ENCODE measurements around the gene C1QTNF4. TPM values are rescaled to one million over a fixed set of nuclear protein-coding genes. Genes with fewer than 3 reads are reported as not detected.

Gene C1QTNF4
- total RNA-seq, 4 donors from 2014 or later = 0.62 to 0.71 (median 0.71) TPM; not detected in 1

DNA sequence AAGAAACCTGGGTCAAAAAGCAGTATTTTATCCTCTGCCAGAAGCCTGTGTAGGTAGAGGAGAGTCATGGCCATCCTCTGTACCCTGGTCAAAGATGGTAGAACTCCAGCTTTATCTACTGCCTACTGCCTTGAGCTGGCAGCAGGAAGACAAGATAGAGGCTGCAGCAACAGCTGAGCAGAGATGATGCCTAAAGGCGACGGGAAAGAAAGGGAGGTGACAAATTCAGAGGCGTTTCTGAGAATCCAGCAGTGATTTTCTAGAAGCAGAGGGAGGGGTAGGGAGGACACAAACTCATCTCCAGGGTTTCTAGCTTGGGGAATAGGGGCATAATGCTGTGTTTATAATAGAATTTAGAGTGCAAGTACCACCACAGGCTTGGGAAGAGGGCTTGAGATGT is 15.5 kb upstream of the C1QTNF4 start:
- in situ Hi-C loops (cut with MboI; ENCODE audit: low sequenced_read_pairs in 4 of 4) (no loop called here), intact Hi-C loops (cut with DNase I; ENCODE audit: low total_unique reads) (no loop called here)
- no peak overlapping the region for H3K27ac ChIP-seq
- DNase-seq = no peak
- H3K36me3 ChIP-seq = no peaks in the 10 kb centered on the region
- no peak overlapping the region for H3K4me3 ChIP-seq
- no peak for ATAC-seq
- TF ChIP-seq, protein P1, sequence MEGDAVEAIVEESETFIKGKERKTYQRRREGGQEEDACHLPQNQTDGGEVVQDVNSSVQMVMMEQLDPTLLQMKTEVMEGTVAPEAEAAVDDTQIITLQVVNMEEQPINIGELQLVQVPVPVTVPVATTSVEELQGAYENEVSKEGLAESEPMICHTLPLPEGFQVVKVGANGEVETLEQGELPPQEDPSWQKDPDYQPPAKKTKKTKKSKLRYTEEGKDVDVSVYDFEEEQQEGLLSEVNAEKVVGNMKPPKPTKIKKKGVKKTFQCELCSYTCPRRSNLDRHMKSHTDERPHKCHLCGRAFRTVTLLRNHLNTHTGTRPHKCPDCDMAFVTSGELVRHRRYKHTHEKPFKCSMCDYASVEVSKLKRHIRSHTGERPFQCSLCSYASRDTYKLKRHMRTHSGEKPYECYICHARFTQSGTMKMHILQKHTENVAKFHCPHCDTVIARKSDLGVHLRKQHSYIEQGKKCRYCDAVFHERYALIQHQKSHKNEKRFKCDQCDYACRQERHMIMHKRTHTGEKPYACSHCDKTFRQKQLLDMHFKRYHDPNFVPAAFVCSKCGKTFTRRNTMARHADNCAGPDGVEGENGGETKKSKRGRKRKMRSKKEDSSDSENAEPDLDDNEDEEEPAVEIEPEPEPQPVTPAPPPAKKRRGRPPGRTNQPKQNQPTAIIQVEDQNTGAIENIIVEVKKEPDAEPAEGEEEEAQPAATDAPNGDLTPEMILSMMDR (IDR thresholded peaks at IDR 0.05 in 4 of 5, conservative IDR thresholded peaks at IDR 0.05 in 1 of 5) = no peak
- no peak for TF ChIP-seq POLR2A (IDR thresholded peaks at IDR 0.05)
- peaks cover 0 to 8% of the 10 kb centered on the region in 2 donors for H3K4me1 ChIP-seq
- no peaks in the 10 kb centered on the region for H3K27me3 ChIP-seq
- no peaks in the 10 kb centered on the region for H3K9me3 ChIP-seq

DNA sequence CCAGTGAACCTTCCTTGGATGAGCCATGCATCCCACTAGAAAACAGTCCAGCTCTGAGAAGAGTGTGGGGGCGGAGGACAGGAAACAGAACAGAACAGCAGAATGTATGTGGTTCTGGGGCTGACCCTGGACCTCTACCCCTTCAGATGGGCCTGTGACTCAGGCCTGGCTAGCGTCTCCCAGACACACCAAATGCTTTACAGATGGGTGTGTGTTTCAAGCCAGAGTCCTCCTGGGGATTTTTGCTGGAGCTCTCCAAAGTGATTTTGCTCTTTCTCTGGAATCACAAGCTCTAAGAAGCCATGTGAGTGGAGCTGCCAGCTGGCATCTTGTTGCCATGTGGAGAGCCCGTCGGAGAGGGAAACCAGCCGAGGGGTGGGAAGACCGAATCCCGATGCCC is 13.2 kb upstream of the C1QTNF4 start:
- no peak for DNase-seq
- Histone ChIP-seq H3K27me3 (no peaks in the 10 kb centered on the region), H3K36me3 (no peaks in the 10 kb centered on the region), H3K4me3 (no peak overlapping the region), H3K9me3 (no peaks in the 10 kb centered on the region), H3K4me1 (peaks cover 0 to 8% of the 10 kb centered on the region in 2 donors), H3K27ac (no peak overlapping the region)
- intact Hi-C loops (cut with DNase I; ENCODE audit: low total_unique reads) = no loop called here
- no peak for ATAC-seq
- in situ Hi-C loops (cut with MboI; ENCODE audit: low sequenced_read_pairs in 4 of 4) = no loop called here
- no peak for TF ChIP-seq POLR2A (IDR thresholded peaks at IDR 0.05)
- TF ChIP-seq, protein P1 (IDR thresholded peaks at IDR 0.05 in 4 of 5, conservative IDR thresholded peaks at IDR 0.05 in 1 of 5) = no peak

DNA sequence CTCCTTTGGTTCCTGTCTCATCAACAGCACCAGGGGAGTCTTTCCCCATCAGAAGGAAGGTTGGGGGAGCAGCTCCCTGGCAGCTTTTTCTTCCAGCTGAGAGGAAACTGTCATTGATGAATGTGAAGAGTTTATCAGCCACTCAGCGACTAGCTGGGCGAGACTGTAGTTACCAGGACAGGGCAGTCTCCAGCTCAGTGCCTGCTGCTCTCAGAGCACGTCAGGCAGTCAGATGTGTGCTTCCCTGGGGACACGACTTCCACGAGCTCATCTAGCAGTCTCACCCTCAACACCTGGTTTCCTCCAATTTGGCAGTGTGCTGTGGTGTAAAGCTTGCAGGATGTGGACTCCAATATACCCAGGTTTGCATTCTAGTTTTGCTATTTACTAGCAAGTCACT is 12.5 kb upstream of the C1QTNF4 start:
- in situ Hi-C loops (cut with MboI; ENCODE audit: low sequenced_read_pairs in 4 of 4) (no loop called here), intact Hi-C loops (cut with DNase I; ENCODE audit: low total_unique reads) (no loop called here)
- ATAC-seq (no peak), DNase-seq (no peak)
- H3K4me1 ChIP-seq = peaks cover 0 to 8% of the 10 kb centered on the region in 2 donors
- TF ChIP-seq POLR2A (IDR thresholded peaks at IDR 0.05) = no peak
- TF ChIP-seq, protein P1 (IDR thresholded peaks at IDR 0.05 in 4 of 5, conservative IDR thresholded peaks at IDR 0.05 in 1 of 5) = no peak
- H3K36me3 ChIP-seq = no peaks in the 10 kb centered on the region
- no peaks in the 10 kb centered on the region for H3K27me3 ChIP-seq
- no peak overlapping the region for H3K4me3 ChIP-seq
- no peaks in the 10 kb centered on the region for H3K9me3 ChIP-seq
- H3K27ac ChIP-seq = no peak overlapping the region

DNA sequence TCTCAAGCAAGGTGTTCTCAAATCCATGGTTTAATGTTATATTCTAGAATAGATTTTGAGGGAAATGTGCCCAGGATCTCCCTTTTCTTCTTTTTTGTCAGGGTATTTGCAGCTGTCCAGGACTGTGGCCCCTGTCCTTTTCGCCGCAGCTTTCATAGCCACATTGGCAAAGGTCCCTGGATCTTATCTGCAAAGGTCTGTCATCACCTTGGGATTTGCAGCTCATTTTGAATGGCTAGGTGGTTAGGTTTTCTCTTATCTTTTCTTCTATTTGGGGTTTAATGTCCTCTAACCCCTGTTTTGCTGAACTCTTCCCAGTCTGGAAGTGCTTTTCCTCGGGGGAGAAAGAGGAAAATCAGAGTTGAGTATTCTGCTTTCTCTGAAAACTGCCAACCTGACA is 11.7 kb upstream of the C1QTNF4 start:
- in situ Hi-C loops (cut with MboI; ENCODE audit: low sequenced_read_pairs in 4 of 4) = no loop called here
- no peak overlapping the region for H3K4me3 ChIP-seq
- H3K4me1 ChIP-seq = no peaks in the 10 kb centered on the region
- no peak overlapping the region for H3K27ac ChIP-seq
- H3K27me3 ChIP-seq = no peaks in the 10 kb centered on the region
- DNase-seq = no peak
- no peaks in the 10 kb centered on the region for H3K9me3 ChIP-seq
- TF ChIP-seq POLR2A (IDR thresholded peaks at IDR 0.05) = no peak
- TF ChIP-seq, protein P1 (IDR thresholded peaks at IDR 0.05 in 4 of 5, conservative IDR thresholded peaks at IDR 0.05 in 1 of 5) = no peak
- ATAC-seq = no peak
- H3K36me3 ChIP-seq = no peaks in the 10 kb centered on the region
- intact Hi-C loops (cut with DNase I; ENCODE audit: low total_unique reads) = no loop called here

DNA sequence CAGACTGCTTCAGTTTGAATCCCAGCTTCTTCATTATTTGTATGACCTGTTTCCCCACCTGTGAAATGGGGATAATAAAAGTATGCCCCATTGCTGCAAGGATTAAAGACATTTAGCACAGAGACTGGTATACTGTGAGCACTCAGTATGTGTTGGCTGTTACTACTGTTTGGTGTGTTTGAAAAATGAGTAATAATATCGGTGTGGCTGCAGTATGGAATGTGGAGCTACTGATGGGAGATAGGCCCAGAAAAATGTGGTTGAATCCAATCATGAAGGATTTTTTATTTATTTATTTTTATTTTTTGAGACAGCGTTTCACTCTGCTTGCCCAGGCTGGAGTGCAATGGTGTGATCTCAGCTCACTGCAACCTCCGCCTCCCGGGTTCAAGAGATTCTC is 9.1 kb upstream of the C1QTNF4 start:
- DNase-seq = no peak
- H3K4me1 ChIP-seq = no peaks in the 10 kb centered on the region
- no peak for ATAC-seq
- H3K36me3 ChIP-seq = no peaks in the 10 kb centered on the region
- no peak for TF ChIP-seq POLR2A (IDR thresholded peaks at IDR 0.05)
- TF ChIP-seq, protein P1 (IDR thresholded peaks at IDR 0.05 in 4 of 5, conservative IDR thresholded peaks at IDR 0.05 in 1 of 5) = no peak
- no peaks in the 10 kb centered on the region for H3K9me3 ChIP-seq
- in situ Hi-C loops (cut with MboI; ENCODE audit: low sequenced_read_pairs in 4 of 4) (no loop called here), intact Hi-C loops (cut with DNase I; ENCODE audit: low total_unique reads) (no loop called here)
- no peak overlapping the region for H3K4me3 ChIP-seq
- no peaks in the 10 kb centered on the region for H3K27me3 ChIP-seq
- no peak overlapping the region for H3K27ac ChIP-seq
